Nephron (organoid): Measurements from ENCODE around the gene ATAD3C.

Source experiments
- H3K27ac Mint-ChIP-seq, 3 experiments: 2 replicates each; pipeline ENCODE4 v1.8.0; 2020; ENCODE audit warnings: mixed read lengths in 3 of 3, mild to moderate bottlenecking in 2 of 3, moderate library complexity in 1 of 3
- H3K27me3 Mint-ChIP-seq: 2 replicates; pipeline ENCODE4 v1.8.0; 2021; ENCODE audit warnings: low read depth, mild to moderate bottlenecking, moderate library complexity, mixed read lengths
- H3K36me3 Mint-ChIP-seq: 2 replicates; pipeline ENCODE4 v1.8.0; 2020; ENCODE audit warnings: low read depth, mixed read lengths
- H3K4me1 Mint-ChIP-seq: 2 replicates; pipeline ENCODE4 v1.8.0; 2020; ENCODE audit warnings: mixed read lengths
- H3K4me3 Mint-ChIP-seq, 3 experiments: 2 replicates each; pipeline ENCODE4 v1.8.0; 2020; ENCODE audit warnings: mild to moderate bottlenecking in 3 of 3, mixed read lengths in 3 of 3, moderate library complexity in 2 of 3
- H3K9me3 Mint-ChIP-seq: 2 replicates; pipeline ENCODE4 v1.8.0; 2020; ENCODE audit warnings: mixed read lengths
- CTCF ChIP-seq, 3 experiments: fragments of 200-600 bp; sonication (generic); IDR thresholded peaks; one replicate each; pipeline ENCODE4 v1.5.0; 2021; ENCODE audit warnings: antibody characterized with exemption in 3 of 3; ENCODE audit not compliant: unreplicated experiment in 3 of 3

ATAD3C gene

GRCh38 chr1:1435911-1436629 lies 13.4 kb upstream of the ATAD3C start:
- Mint-ChIP-seq H3K4me1 (peaks cover 26% of the 10 kb centered on the region), H3K27ac (peak overlapping the region; percentile 47 to 78 (median 50)), H3K9me3 (no peaks in the 10 kb centered on the region), H3K27me3 (no peaks in the 10 kb centered on the region), H3K36me3 (no peaks in the 10 kb centered on the region), H3K4me3 (peak overlapping the region; percentile 82 to 85 (median 83))
- no peak for TF ChIP-seq CTCF (IDR thresholded peaks at IDR 0.05; ENCODE audit: unreplicated experiment in 3 of 3)

- TF ChIP-seq CTCF (IDR thresholded peaks at IDR 0.05; ENCODE audit: unreplicated experiment in 3 of 3) = no peak
- H3K27me3 Mint-ChIP-seq = no peaks in the 10 kb centered on the region
- no peaks in the 10 kb centered on the region for H3K36me3 Mint-ChIP-seq
- no peaks in the 10 kb centered on the region for H3K9me3 Mint-ChIP-seq
- peak overlapping the region; percentile 82 to 85 (median 83) for H3K4me3 Mint-ChIP-seq
- peak overlapping the region in 2 of 3 experiments; percentile 47 to 50 for H3K27ac Mint-ChIP-seq
- H3K4me1 Mint-ChIP-seq = peaks cover 23% of the 10 kb centered on the region
Measured at GRCh38 chr1:1436630-1437032, 12.9 kb upstream of the ATAD3C start.

DNA sequence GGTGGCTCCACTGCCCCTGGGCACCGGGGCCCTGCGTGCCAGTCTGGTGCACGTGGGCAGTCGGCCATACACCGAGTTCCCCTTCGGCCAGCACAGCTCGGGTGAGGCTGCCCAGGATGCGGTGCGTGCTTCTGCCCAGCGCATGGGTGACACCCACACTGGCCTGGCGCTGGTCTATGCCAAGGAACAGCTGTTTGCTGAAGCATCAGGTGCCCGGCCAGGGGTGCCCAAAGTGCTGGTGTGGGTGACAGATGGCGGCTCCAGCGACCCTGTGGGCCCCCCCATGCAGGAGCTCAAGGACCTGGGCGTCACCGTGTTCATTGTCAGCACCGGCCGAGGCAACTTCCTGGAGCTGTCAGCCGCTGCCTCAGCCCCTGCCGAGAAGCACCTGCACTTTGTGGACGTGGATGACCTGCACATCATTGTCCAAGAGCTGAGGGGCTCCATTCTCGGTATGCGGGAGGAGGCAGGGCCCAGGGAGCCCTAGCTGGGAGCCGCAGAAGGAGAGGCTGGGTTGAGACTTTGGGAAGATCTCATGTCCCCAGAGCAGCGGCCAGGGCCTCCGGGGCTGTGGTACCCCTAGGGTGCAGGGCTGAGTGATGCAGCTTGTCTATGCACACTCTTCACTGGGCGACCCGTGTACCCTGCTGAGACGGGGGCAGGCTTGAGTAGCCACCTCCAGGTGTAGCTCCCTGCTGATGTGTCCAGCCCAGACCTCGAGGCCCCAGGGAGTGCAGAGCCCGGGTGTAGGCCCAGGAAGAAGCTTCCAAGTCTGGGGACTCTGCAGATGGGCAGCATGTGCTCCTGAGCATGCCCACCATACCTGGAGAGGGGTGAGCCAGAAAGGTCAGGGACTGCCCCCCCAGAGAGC lies 12.2 kb upstream of the ATAD3C start:
- no peaks in the 10 kb centered on the region for H3K36me3 Mint-ChIP-seq
- peaks cover 22% of the 10 kb centered on the region for H3K4me1 Mint-ChIP-seq
- no peak for TF ChIP-seq CTCF (IDR thresholded peaks at IDR 0.05; ENCODE audit: unreplicated experiment in 3 of 3)

GRCh38 chr1:1437904-1438376 lies 11.5 kb upstream of the ATAD3C start:
- Mint-ChIP-seq H3K4me3 (no peak overlapping the region), H3K27me3 (no peaks in the 10 kb centered on the region), H3K36me3 (no peaks in the 10 kb centered on the region), H3K27ac (peak overlapping the region in 1 of 3 experiments; percentile 64), H3K9me3 (no peaks in the 10 kb centered on the region), H3K4me1 (peaks cover 19% of the 10 kb centered on the region)
- no peak for TF ChIP-seq CTCF (IDR thresholded peaks at IDR 0.05; ENCODE audit: unreplicated experiment in 3 of 3)

More for the DNA sequence above, 12.2 kb upstream of the ATAD3C start:
- Mint-ChIP-seq H3K9me3 (no peaks in the 10 kb centered on the region), H3K4me3 (peak overlapping the region in 2 of 3 experiments; percentile 82 to 83), H3K27ac (no peak overlapping the region), H3K27me3 (no peaks in the 10 kb centered on the region)

GRCh38 chr1:1438531-1439381 lies 10.7 kb upstream of the ATAD3C start:
- no peak for TF ChIP-seq CTCF (IDR thresholded peaks at IDR 0.05; ENCODE audit: unreplicated experiment in 3 of 3)
- Mint-ChIP-seq H3K27ac (peak overlapping the region in 1 of 3 experiments; percentile 54), H3K9me3 (no peaks in the 10 kb centered on the region)

More at GRCh38 chr1:1438531-1439381, 10.7 kb upstream of the ATAD3C start:
- no peaks in the 10 kb centered on the region for H3K27me3 Mint-ChIP-seq
- peaks cover 19% of the 10 kb centered on the region for H3K4me1 Mint-ChIP-seq
- peak overlapping the region in 2 of 3 experiments; percentile 52 to 58 for H3K4me3 Mint-ChIP-seq
- H3K36me3 Mint-ChIP-seq = no peaks in the 10 kb centered on the region
